B cell (primary cell): ENCODE measurements around the gene ANAPC2.

Experiments
- CTCF ChIP-seq: fragments of 200-600 bp; IDR thresholded peaks from one replicate; pipeline ENCODE4 v1.8.0; 2022; ENCODE audit warnings: antibody characterized with exemption, mild to moderate bottlenecking
- EZH2 ChIP-seq: IDR thresholded peaks from 2 replicates; pipeline ENCODE4 v1.6.1; 2012; ENCODE audit warnings: borderline replicate concordance, low read depth, mild to moderate bottlenecking, moderate library complexity, low read length; ENCODE audit not compliant: insufficient read depth, poor library complexity, severe bottlenecking

- no peak for TF ChIP-seq CTCF
- no peak for TF ChIP-seq EZH2
These were observed 28.3 kb downstream of the ANAPC2 start for GRCh38 chr9:137160054-137160425.
